Medulla oblongata (tissue), 1 donor: ENCODE data around the gene BDNF.
A peak's percentile ranks its signal among the peaks of the same experiment; 100 is the strongest.

Experiments used
- DNase-seq: peaks from one replicate; pipeline ENCODE4 v3.0.0-alpha.2; 2015; ENCODE audit errors: extremely low spot score

BDNF gene

GRCh38 chr11:27705873-27706820 is 5.9 kb upstream of the BDNF start:
- no peak for DNase-seq

GRCh38 chr11:27703481-27703880 is 3.2 kb upstream of the BDNF start:
- no peak for DNase-seq

- no peak for DNase-seq
Measured at GRCh38 chr11:27702811-27703210, 2.6 kb upstream of the BDNF start.

GRCh38 chr11:27701355-27702105 is 1.3 kb upstream of the BDNF start:
- peak; percentile 26 for DNase-seq

GRCh38 chr11:27699926-27700350 is 317 bp downstream of the BDNF start:
- DNase-seq = no peak

GRCh38 chr11:27699242-27699925 is 871 bp downstream of the BDNF start:
- DNase-seq = no peak

- peak; percentile 83 for DNase-seq
Measured at GRCh38 chr11:27698872-27699241, 1.4 kb downstream of the BDNF start.

- DNase-seq = no peak
Measured at GRCh38 chr11:27697679-27698275, 2.5 kb downstream of the BDNF start.

- no peak for DNase-seq
Measured at GRCh38 chr11:27696961-27697360, 3.3 kb downstream of the BDNF start.

- no peak for DNase-seq
Measured at GRCh38 chr11:27696115-27696514, 4.1 kb downstream of the BDNF start.

GRCh38 chr11:27694992-27695391 is 5.3 kb downstream of the BDNF start:
- no peak for DNase-seq

GRCh38 chr11:27693398-27693797 is 6.9 kb downstream of the BDNF start:
- DNase-seq = no peak

GRCh38 chr11:27692781-27693180 is 7.5 kb downstream of the BDNF start:
- no peak for DNase-seq

- DNase-seq = no peak
Measured at GRCh38 chr11:27688076-27688475, 12.2 kb downstream of the BDNF start.

GRCh38 chr11:27681664-27682063 is 18.6 kb downstream of the BDNF start:
- no peak for DNase-seq

GRCh38 chr11:27679136-27680015 is 20.9 kb downstream of the BDNF start:
- no peak for DNase-seq

- DNase-seq = no peak
Measured at GRCh38 chr11:27678242-27678641, 22.0 kb downstream of the BDNF start.

- no peak for DNase-seq
Measured at GRCh38 chr11:27677108-27677507, 23.1 kb downstream of the BDNF start.

- no peak for DNase-seq
Measured at GRCh38 chr11:27673979-27674663, 26.1 kb downstream of the BDNF start.

GRCh38 chr11:27672836-27673464 is 27.3 kb downstream of the BDNF start:
- DNase-seq = no peak
